ENCODE measurements around the gene AHCYL2. TPM values are rescaled to one million over a fixed set of nuclear protein-coding genes. Genes with fewer than 3 reads are reported as not detected.
"Not testable (repeated sequence)": the region's sequence is repeated elsewhere in the genome, so short reads cannot be mapped to it uniquely, and the experiment has no call there.

AHCYL2 gene
- total RNA-seq, 1 donor from 2014 or later = 29.5 TPM

GRCh38 chr7:129295015-129295423, 70.2 kb downstream of the AHCYL2 start:
- peak; percentile 17 for DNase-seq

GRCh38 chr7:129298268-129298893, 73.6 kb downstream of the AHCYL2 start:
- DNase-seq = peak; percentile 66

- DNase-seq = no peak
Observed at GRCh38 chr7:129299889-129300288, 75.1 kb downstream of the AHCYL2 start.

- not testable (repeated sequence) for DNase-seq
Observed at GRCh38 chr7:129300299-129300698, 75.5 kb downstream of the AHCYL2 start.

- no peak for DNase-seq
Observed at GRCh38 chr7:129307592-129307991, 82.8 kb downstream of the AHCYL2 start.

GRCh38 chr7:129308047-129308446, 83.2 kb downstream of the AHCYL2 start:
- no peak for DNase-seq

- DNase-seq = no peak
Observed at GRCh38 chr7:129311429-129311828, 86.6 kb downstream of the AHCYL2 start.

GRCh38 chr7:129313282-129313681, 88.5 kb downstream of the AHCYL2 start:
- DNase-seq = no peak

GRCh38 chr7:129315960-129316359, 91.1 kb downstream of the AHCYL2 start:
- peak; percentile 95 for DNase-seq

- DNase-seq = no peak
Observed at GRCh38 chr7:129317450-129317849, 92.6 kb downstream of the AHCYL2 start.

GRCh38 chr7:129327076-129327475, 102.2 kb downstream of the AHCYL2 start:
- DNase-seq = no peak

- DNase-seq = peak; percentile 34
Observed at GRCh38 chr7:129332254-129333035, 107.6 kb downstream of the AHCYL2 start.

GRCh38 chr7:129334473-129334872, 109.6 kb downstream of the AHCYL2 start:
- no peak for DNase-seq

- DNase-seq = no peak
Observed at GRCh38 chr7:129338450-129338849, 113.6 kb downstream of the AHCYL2 start.

GRCh38 chr7:129341212-129341611, 116.4 kb downstream of the AHCYL2 start:
- DNase-seq = no peak

GRCh38 chr7:129341816-129342806, 117.3 kb downstream of the AHCYL2 start:
- no peak for DNase-seq

GRCh38 chr7:129343099-129343700, 118.4 kb downstream of the AHCYL2 start:
- peak; percentile 76 for DNase-seq

- DNase-seq = no peak
Observed at GRCh38 chr7:129347330-129347729, 122.5 kb downstream of the AHCYL2 start.

GRCh38 chr7:129348023-129348740, 123.4 kb downstream of the AHCYL2 start:
- no peak for DNase-seq

GRCh38 chr7:129351320-129351719, 126.5 kb downstream of the AHCYL2 start:
- DNase-seq = no peak

GRCh38 chr7:129353104-129353503, 128.3 kb downstream of the AHCYL2 start:
- DNase-seq = not testable (repeated sequence)

Measured in tongue (tissue), 2 donors.